Lower lobe of right lung (tissue), 2 donors: ENCODE data around the gene WDR82. TPM values are rescaled to one million over a fixed set of nuclear protein-coding genes. Genes with fewer than 3 reads are reported as not detected.

Experiments used
- ATAC-seq, 2 donors: fragments of 200-7000 bp; cut with Tn5 transposase; one replicate each; pipeline ENCODE4 v1.9.1; 2020 to 2022; ENCODE audit warnings: mild to moderate bottlenecking in 2 of 2, moderate library complexity in 2 of 2
- DNase-seq: peaks from one replicate; pipeline ENCODE4 v3.0.0-alpha.2; 2020
- H3K27ac ChIP-seq: fragments of 200-600 bp; one replicate; pipeline ENCODE4 v1.8.0; 2022
- H3K27me3 ChIP-seq: fragments of 200-600 bp; one replicate; pipeline ENCODE4 v1.8.0; 2022; ENCODE audit warnings: low read depth
- H3K36me3 ChIP-seq: fragments of 200-600 bp; one replicate; pipeline ENCODE4 v1.8.0; 2022; ENCODE audit warnings: mild to moderate bottlenecking
- H3K4me1 ChIP-seq: fragments of 200-600 bp; one replicate; pipeline ENCODE4 v1.8.0; 2022
- H3K4me3 ChIP-seq: fragments of 200-600 bp; one replicate; pipeline ENCODE4 v1.8.0; 2022; ENCODE audit warnings: mild to moderate bottlenecking
- H3K9me3 ChIP-seq: fragments of 200-600 bp; one replicate; pipeline ENCODE4 v1.8.0; 2022
- intact Hi-C: fragments of 100-400 bp; cut with DNase I; formaldehyde crosslinking; loops from one replicate; pipeline ENCODE4 v1.11.0; 2022
- total RNA-seq: library from RNA; stranded (reverse); fragmentation: NEBNext Ultra II Directional; extraction: Animal tissue kit (Norgen Biotek cat#: 25700); gene quantifications from one replicate; pipeline ENCODE4 v1.2.1, GENCODE V29; 2021
- TF ChIP-seq, protein P1 (sequence below): fragments of 200-600 bp; IDR thresholded peaks from one replicate; pipeline ENCODE4 v1.8.0; 2022; ENCODE audit warnings: antibody characterized with exemption, mild to moderate bottlenecking
- donor health status: DM: no; HTN: yes; CAD: no; lungs with severe emphysema.

Gene WDR82
- total RNA-seq, 1 donor from 2014 or later = 60.2 TPM

DNA sequence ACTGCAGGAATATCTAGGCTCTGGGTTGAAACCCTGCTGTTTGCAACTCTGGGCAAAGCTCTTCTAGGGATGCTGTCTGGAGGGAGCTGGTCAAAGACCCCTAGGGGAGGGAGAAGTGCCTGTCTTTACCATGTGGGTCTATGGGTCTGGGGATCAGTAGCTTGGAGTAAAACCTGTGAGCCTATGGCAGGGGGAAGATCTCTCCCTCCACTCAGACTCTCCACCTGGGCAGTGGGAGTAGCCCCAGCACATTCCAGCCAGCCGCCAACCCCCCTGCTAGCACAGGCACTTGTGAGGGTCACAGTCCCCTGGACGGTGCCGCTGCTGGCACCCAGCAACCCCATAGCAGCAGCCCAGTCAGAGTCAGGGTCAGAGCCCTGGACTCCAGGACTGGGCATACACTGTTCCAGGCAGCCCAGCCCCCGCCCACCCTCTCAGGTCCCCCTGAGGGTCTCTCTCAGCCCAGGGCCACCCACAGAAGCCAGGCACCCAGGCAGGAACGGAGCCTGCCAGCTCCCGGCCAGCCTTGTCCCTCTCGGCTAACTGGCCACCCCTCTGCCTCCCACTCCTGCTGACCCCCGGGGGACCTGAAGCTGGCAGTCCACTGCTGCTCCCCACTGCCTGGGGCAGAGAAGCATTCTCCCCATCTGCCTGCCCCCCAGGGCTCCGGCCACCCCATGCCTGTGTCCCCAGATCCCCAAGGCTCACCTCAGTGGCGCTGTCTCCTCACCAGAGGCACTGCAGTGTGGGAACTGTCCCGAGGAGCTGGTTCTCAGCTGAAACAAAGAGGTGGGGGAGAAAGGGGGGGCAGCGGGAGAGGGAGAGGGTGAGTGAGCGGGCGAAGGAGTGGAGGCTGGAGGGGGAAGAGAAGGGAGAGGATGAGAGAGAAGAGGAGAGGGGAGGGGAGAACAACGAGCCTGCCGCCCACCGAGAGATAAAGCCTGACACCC, 20.0 kb upstream of the WDR82 start:
- no peak overlapping the region for H3K27ac ChIP-seq
- no peak for ATAC-seq
- peaks cover 17% of the 10 kb centered on the region for H3K4me1 ChIP-seq
- no peak overlapping the region for H3K4me3 ChIP-seq
- intact Hi-C loops = no loop called here
- TF ChIP-seq, protein P1, sequence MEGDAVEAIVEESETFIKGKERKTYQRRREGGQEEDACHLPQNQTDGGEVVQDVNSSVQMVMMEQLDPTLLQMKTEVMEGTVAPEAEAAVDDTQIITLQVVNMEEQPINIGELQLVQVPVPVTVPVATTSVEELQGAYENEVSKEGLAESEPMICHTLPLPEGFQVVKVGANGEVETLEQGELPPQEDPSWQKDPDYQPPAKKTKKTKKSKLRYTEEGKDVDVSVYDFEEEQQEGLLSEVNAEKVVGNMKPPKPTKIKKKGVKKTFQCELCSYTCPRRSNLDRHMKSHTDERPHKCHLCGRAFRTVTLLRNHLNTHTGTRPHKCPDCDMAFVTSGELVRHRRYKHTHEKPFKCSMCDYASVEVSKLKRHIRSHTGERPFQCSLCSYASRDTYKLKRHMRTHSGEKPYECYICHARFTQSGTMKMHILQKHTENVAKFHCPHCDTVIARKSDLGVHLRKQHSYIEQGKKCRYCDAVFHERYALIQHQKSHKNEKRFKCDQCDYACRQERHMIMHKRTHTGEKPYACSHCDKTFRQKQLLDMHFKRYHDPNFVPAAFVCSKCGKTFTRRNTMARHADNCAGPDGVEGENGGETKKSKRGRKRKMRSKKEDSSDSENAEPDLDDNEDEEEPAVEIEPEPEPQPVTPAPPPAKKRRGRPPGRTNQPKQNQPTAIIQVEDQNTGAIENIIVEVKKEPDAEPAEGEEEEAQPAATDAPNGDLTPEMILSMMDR = no peak
- no peaks in the 10 kb centered on the region for H3K27me3 ChIP-seq
- H3K9me3 ChIP-seq = no peaks in the 10 kb centered on the region
- no peak for DNase-seq
- peaks cover 7% of the 10 kb centered on the region for H3K36me3 ChIP-seq

DNA sequence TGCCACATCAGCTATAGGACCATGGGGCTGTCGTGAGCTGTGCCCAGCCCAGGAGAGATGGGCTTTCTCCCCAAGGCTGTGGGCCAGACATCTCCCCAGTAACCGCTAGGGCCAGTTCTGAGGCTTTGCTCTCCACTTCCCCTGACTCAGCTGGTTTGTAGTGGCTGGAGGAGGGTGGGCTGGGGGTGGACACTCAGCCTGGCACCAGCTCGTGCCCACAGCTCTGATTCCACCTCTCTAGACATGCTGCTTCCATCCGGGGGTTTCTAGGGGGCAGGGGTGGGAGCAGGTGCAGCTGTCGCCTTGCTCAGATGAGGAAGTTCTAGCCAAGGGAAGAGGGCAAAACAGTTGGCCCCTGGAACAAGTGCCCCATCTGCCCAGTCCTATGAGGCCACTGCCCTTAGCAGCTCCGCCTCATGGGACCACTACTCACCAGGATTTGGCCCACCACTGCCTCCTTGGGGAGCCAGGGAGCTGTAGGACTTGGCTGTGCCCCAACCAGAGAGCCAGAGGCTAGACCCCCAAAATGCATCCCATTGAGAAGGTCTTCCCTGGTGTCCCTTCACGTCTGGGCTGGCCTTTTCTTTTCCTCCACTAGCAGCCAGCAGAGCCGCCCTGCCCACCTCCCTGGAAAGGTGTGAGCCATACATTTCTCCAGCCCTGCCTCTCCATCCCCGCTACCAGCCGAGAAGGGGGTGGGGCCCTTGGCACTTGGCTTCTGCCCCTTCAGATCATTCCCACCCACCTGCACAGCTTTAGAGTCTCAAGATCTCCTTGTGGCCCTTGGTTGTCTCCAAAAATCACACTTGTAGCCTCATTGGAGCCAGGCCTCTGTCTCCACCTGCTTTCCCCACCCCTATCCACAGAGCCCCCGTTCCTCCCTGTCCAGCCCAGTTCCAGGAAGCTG, 19.0 kb upstream of the WDR82 start:
- peaks cover 16% of the 10 kb centered on the region for H3K36me3 ChIP-seq
- ATAC-seq = no peak
- no peak overlapping the region for H3K27ac ChIP-seq
- intact Hi-C loops = no loop called here
- TF ChIP-seq, protein P1 = no peak
- peaks cover 17% of the 10 kb centered on the region for H3K4me1 ChIP-seq
- DNase-seq = no peak
- no peaks in the 10 kb centered on the region for H3K27me3 ChIP-seq
- no peak overlapping the region for H3K4me3 ChIP-seq
- no peaks in the 10 kb centered on the region for H3K9me3 ChIP-seq

DNA sequence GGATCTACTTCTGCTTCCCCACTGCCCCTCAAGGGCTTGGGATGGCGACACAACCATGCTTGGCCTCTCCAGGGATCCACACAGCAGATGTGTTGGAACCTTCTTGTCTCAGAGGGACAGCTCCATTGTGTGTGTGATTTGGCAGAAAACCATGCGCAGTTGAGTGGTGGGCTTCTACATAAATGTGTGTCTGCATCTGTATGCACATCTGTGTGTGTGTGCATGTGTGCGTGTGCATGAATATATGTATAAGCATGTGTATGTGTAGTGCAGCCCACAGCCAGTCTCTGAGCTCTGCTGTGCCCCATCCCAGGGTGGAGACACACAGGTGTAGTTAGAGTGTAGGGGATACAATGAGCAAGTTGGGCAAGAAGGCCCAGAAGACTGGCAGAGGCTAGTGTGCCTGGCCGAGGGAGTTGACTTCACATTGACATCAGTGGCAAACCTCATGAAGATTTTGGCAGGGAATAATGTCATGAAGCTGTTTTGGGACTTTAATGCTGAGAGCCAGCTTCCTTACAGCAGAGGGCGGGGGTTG, 17.3 kb upstream of the WDR82 start:
- H3K27ac ChIP-seq = no peak overlapping the region
- peaks cover 34% of the 10 kb centered on the region for H3K36me3 ChIP-seq
- ATAC-seq = no peak
- H3K4me3 ChIP-seq = no peak overlapping the region
- no peaks in the 10 kb centered on the region for H3K9me3 ChIP-seq
- no peaks in the 10 kb centered on the region for H3K27me3 ChIP-seq
- peaks cover 17% of the 10 kb centered on the region for H3K4me1 ChIP-seq
- intact Hi-C loops = no loop called here
- DNase-seq = peak; percentile 6
- TF ChIP-seq, protein P1 = no peak

DNA sequence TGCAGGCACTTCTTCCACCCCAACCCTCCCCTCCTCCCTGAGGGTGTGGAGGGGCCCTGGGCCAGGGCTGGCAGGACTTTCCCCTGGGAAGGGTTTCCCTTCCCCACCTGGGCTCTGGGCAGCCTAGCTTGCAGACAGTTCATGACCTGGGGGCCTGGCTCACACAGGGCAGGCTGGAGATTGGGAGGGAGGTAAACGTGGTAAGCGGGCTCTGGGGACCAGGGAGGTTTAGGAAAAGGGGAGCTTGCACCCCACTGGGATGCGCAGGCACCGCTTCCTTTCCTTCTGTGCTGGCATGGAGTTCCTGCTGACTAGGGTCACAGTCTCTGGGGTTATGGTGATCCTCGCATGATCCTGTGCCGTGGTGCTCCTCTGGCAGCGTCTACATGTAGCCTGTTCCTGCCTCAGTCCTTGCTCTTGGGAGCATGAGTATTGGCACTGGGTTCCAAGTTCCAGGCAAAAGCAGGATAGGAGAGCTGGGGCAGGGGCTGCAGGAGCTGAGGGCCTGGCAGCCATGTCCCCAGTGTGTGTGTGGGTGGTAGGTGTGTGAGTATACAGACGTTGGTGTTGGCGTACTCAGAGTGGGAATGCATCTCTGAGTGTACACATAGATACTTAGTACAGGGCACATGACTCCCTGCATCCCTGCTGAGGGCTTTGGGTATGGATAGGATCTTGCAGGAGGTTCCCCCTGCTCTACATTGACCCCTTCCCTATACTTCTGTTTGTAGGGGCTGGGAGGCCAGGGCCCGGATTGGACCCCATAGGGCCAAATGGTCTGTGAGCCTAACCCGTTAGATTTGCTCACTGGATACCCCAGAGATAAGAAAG, 16.1 kb upstream of the WDR82 start:
- Histone ChIP-seq H3K27ac (no peak overlapping the region), H3K9me3 (no peaks in the 10 kb centered on the region), H3K27me3 (no peaks in the 10 kb centered on the region), H3K4me3 (no peak overlapping the region), H3K36me3 (peaks cover 36% of the 10 kb centered on the region), H3K4me1 (peaks cover 8% of the 10 kb centered on the region)
- ATAC-seq = no peak
- TF ChIP-seq, protein P1 = no peak
- DNase-seq = peak; percentile 18
- intact Hi-C loops = no loop called here
